H1 (cell line): ENCODE data around the gene HSPA4. TPM values are rescaled to one million over a fixed set of nuclear protein-coding genes. Genes with fewer than 3 reads are reported as not detected.

Source experiments
- BACH1 ChIP-seq: IDR thresholded peaks from 2 replicates; pipeline ENCODE4 v1.6.1; 2012; ENCODE audit warnings: low read length, improper control_type of control experiment
- CHD1 ChIP-seq: IDR thresholded peaks from 2 replicates; pipeline ENCODE4 v1.6.1; 2012; ENCODE audit warnings: low read depth, low read length, improper control_type of control experiment
- EP300 ChIP-seq, 2 experiments: IDR thresholded peaks; 1 replicate in 1 of 2; 2 replicates in 1 of 2; pipeline ENCODE4 v1.6.1; 2011 to 2012; ENCODE audit warnings: low read depth in 2 of 2, low read length in 2 of 2, mild to moderate bottlenecking in 2 of 2, borderline replicate concordance in 1 of 2, inconsistent platforms in 1 of 2, moderate library complexity in 1 of 2
- JUN ChIP-seq: IDR thresholded peaks from 2 replicates; pipeline ENCODE4 v1.6.1; 2011; ENCODE audit warnings: low read depth, mild to moderate bottlenecking, improper control_type of control experiment, low read length
- KDM5A ChIP-seq: fragments of 200-600 bp; IDR thresholded peaks from 2 replicates; pipeline ENCODE4 v1.7.1; 2012; ENCODE audit warnings: mild to moderate bottlenecking, low read length, inconsistent platforms, mixed read lengths
- MAFK ChIP-seq: IDR thresholded peaks from 2 replicates; pipeline ENCODE4 v1.6.1; 2012; ENCODE audit warnings: low read depth, mild to moderate bottlenecking, improper control_type of control experiment, low read length
- POU5F1 ChIP-seq: IDR thresholded peaks from 2 replicates; pipeline ENCODE4 v1.6.1; 2011; ENCODE audit warnings: low read depth, mild to moderate bottlenecking, low read length, moderate library complexity
- SAP30 ChIP-seq: fragments of 300-600 bp; sonication (generic); IDR thresholded peaks from 2 replicates; pipeline ENCODE4 v1.7.1; 2012; ENCODE audit warnings: low read length, moderate library complexity, mild to moderate bottlenecking, inconsistent platforms; ENCODE audit not compliant: insufficient read depth, insufficient replicate concordance
- SIRT6 ChIP-seq: IDR thresholded peaks from one replicate; pipeline ENCODE4 v1.7.1; 2012; ENCODE audit warnings: low read length, inconsistent platforms
- polyA plus RNA-seq, 7 experiments: library from polyadenylated mRNA; depleted of rRNA in 3 of 7; stranded (reverse) in 5 of 7; unstranded in 2 of 7; fragments of >200 nt in 5 of 7; fragments of 200-250 nt in 2 of 7; gene quantifications; 1 replicate in 5 of 7; 2 replicates in 1 of 7; 4 replicates in 1 of 7; pipeline versions ENCODE4 v1.2.1 to v1.2.3, GENCODE V29; 2011 to 2013; ENCODE audit warnings: missing spikeins in 2 of 7, mixed read lengths in 2 of 7
- total RNA-seq: library from RNA; stranded (reverse); fragmentation: NEBNext Ultra II Directional; extraction: Animal tissue kit (Norgen Biotek cat#: 25700); gene quantifications from 2 replicates; pipeline ENCODE4 v1.2.1, GENCODE V29; 2021

The HSPA4 gene
- total and polyA plus RNA-seq, 2 of the 8 experiments (the other 6 are each of a cell fraction or from before 2014, with no cell fraction given), result 28.9 to 445 TPM

- no peak for TF ChIP-seq EP300 (IDR thresholded peaks at IDR 0.05; ENCODE audit: borderline replicate concordance in 1 of 2, low read depth in 2 of 2, low read length in 2 of 2)
- TF ChIP-seq JUN, result no peak
- no peak for TF ChIP-seq POU5F1
- TF ChIP-seq KDM5A, result no peak
- no peak for TF ChIP-seq CHD1
- no peak for TF ChIP-seq BACH1
- no peak for TF ChIP-seq SIRT6
- no peak for TF ChIP-seq SAP30
- no peak for TF ChIP-seq MAFK
- TF ChIP-seq, all 59 proteins: peak for 0
Observed at GRCh38 chr5:133054697-133055471, 3.1 kb downstream of the HSPA4 start (continued).
